PFSK-1 (cell line): ENCODE data around the gene PCBP1.

ENCODE experiments used
- FOXP2 ChIP-seq: optimal IDR thresholded peaks from 2 replicates; pipeline ENCODE3; 2011; ENCODE audit warnings: borderline replicate concordance, control low read depth, inconsistent platforms; ENCODE audit not compliant: insufficient read depth; ENCODE audit errors: extremely low read length, extremely low read depth
- POLR2AphosphoS5 ChIP-seq: IDR thresholded peaks from 2 replicates; pipeline ENCODE4 v1.6.1; 2012; ENCODE audit warnings: low read depth, mild to moderate bottlenecking, control low read depth, low read length, moderate library complexity
- SIN3A ChIP-seq: IDR thresholded peaks from 2 replicates; pipeline ENCODE4 v1.6.1; 2012; ENCODE audit warnings: mild to moderate bottlenecking, low read length, moderate library complexity, borderline replicate concordance; ENCODE audit not compliant: insufficient read depth
- TAF1 ChIP-seq: IDR thresholded peaks from 2 replicates; pipeline ENCODE4 v1.6.1; 2012; ENCODE audit warnings: low read length, control low read depth, borderline replicate concordance; ENCODE audit not compliant: insufficient read depth
- TF ChIP-seq, protein P1 (sequence below), 2 experiments: IDR thresholded peaks; 2 replicates each; pipeline versions ENCODE4 v1.6.1 to v1.8.0; 2011 to 2012; ENCODE audit warnings: low read depth in 2 of 2, low read length in 2 of 2, control low read depth in 1 of 2, inconsistent platforms in 1 of 2, mild to moderate bottlenecking in 1 of 2, moderate library complexity in 1 of 2; ENCODE audit not compliant: insufficient read depth in 1 of 2

The PCBP1 gene

DNA sequence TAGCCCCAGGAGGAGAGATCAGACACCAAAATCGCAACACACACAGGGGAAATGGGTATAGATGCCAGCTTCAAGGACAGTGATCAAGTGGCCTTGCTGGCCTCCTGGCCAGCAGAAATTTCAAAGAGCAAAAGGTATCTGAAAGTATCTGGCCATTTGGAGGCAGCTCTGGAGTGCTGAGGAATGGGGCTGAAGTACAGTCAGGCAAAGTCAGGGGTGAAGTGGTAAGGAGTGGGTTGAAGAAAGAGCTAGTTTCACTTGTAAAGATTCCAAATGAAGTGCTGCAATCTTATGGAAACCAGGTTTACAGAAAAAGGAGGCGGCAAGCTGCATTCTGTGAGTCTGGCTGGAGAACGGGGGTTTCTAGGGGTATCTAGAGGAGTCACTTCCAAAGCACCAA is 19.2 kb upstream of the PCBP1 start:
- TF ChIP-seq POLR2AphosphoS5: no peak
- TF ChIP-seq, protein P1, sequence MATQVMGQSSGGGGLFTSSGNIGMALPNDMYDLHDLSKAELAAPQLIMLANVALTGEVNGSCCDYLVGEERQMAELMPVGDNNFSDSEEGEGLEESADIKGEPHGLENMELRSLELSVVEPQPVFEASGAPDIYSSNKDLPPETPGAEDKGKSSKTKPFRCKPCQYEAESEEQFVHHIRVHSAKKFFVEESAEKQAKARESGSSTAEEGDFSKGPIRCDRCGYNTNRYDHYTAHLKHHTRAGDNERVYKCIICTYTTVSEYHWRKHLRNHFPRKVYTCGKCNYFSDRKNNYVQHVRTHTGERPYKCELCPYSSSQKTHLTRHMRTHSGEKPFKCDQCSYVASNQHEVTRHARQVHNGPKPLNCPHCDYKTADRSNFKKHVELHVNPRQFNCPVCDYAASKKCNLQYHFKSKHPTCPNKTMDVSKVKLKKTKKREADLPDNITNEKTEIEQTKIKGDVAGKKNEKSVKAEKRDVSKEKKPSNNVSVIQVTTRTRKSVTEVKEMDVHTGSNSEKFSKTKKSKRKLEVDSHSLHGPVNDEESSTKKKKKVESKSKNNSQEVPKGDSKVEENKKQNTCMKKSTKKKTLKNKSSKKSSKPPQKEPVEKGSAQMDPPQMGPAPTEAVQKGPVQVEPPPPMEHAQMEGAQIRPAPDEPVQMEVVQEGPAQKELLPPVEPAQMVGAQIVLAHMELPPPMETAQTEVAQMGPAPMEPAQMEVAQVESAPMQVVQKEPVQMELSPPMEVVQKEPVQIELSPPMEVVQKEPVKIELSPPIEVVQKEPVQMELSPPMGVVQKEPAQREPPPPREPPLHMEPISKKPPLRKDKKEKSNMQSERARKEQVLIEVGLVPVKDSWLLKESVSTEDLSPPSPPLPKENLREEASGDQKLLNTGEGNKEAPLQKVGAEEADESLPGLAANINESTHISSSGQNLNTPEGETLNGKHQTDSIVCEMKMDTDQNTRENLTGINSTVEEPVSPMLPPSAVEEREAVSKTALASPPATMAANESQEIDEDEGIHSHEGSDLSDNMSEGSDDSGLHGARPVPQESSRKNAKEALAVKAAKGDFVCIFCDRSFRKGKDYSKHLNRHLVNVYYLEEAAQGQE (IDR thresholded peaks at IDR 0.05; ENCODE audit: insufficient read depth in 1 of 2, low read depth in 2 of 2, low read length in 2 of 2): no peak
- no peak for TF ChIP-seq TAF1
- TF ChIP-seq FOXP2: no peak
- TF ChIP-seq SIN3A: no peak

DNA sequence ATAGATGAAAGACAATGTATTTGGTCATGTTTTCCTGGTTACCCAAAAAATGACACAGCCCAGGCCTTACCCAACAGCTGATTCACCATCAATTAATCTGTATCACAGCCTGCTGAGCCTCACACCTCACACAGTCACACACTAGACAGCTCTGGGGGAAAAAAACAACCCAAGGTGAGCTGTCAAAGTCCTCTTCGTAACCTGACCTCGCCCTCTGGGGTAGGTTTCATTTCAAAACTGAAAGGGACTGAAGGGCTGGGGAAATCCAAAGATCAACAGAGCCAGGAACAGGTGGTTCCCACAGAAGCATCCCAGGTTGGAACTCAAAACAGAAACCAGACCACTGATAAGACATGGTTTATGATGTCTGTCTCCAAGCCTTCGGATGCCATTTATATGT is 18.2 kb upstream of the PCBP1 start:
- TF ChIP-seq POLR2AphosphoS5: no peak
- TF ChIP-seq SIN3A: no peak
- no peak for TF ChIP-seq TAF1
- TF ChIP-seq FOXP2: no peak

DNA sequence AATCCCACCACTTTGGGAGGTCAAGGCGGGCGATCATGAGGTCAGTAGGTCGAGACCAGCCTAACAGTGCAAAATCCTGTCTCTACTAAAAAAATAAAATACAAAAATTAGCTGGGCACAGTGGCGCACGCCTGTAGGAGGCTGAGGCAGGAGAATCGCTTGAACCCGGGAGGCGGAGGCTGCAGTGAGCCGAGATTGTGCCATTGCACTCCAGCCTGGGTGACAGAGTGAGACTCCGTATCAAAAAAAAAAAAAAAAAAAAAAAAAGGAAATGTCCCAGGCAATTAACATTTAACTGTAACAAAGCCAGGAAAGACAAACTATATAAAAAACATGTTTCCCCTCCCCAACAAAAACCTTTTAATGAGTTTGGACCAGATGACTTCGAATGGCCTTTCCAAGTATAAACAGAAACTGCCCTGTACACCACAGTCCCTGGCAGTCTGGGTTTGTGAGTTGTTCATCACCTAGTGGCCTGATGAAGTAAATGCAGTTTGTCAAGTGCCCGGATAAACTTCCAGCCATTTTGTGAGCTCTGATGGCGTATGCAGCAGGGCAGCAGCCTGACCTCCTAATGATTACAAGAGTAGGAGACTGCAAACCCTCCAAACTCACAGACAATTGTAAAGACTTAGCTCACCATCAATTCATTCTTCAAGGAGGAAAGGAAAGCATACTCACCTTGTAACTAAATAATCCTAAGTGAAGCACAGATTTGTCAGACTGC is 16.6 kb upstream of the PCBP1 start:
- TF ChIP-seq, protein P1 (IDR thresholded peaks at IDR 0.05; ENCODE audit: insufficient read depth in 1 of 2, low read depth in 2 of 2, low read length in 2 of 2): no peak
- no peak for TF ChIP-seq POLR2AphosphoS5
- TF ChIP-seq SIN3A: 0 out of 2 replicates have a peak, but pooled peaks have one; percentile 21
- TF ChIP-seq TAF1: 0 out of 2 replicates have a peak, but pooled peaks have one; percentile 26
- no peak for TF ChIP-seq FOXP2

DNA sequence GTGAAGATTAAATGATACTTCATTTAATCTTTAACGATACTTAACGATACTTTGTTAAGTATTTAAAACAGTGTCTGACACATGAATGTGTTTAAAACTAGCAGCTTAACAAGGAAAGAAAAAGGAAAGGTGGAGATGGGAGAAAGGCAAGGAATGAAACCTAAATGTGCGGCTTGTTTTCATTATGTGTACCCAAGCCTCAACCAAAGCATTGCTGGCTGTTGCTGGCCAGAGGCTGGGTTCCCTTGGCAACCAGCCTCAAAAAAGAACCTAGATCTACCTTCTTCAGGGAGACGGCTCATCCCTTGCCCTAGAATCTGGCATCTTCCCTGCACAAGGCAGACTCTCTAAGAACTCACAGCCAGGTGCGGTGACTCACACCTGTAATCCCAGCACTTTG is 13.8 kb upstream of the PCBP1 start:
- TF ChIP-seq SIN3A (no peak), FOXP2 (no peak), TAF1 (no peak), POLR2AphosphoS5 (no peak)
- TF ChIP-seq, protein P1 (IDR thresholded peaks at IDR 0.05; ENCODE audit: insufficient read depth in 1 of 2, low read depth in 2 of 2, low read length in 2 of 2): no peak

DNA sequence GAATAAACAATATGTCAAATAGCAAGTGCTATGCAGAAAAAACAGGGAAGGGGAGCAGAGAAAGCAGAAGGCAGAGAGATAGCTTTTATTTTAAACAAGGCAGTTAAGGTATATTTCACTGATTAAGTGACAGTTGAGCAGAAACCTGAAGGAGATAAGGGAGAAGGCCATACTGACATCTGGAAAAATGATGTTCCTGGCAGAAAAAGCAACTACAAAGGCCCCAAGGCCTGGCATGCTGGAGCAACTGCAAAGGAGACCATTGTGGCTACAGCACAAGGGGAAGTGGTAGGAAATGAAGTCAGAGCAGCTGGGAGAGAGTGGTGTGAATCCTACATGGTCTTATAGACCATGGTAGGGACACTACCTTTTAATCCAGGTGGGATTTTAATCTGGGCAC is 8.9 kb upstream of the PCBP1 start:
- no peak for TF ChIP-seq SIN3A
- TF ChIP-seq POLR2AphosphoS5: no peak
- TF ChIP-seq, protein P1 (IDR thresholded peaks at IDR 0.05; ENCODE audit: insufficient read depth in 1 of 2, low read depth in 2 of 2, low read length in 2 of 2): no peak
- TF ChIP-seq TAF1: no peak
- TF ChIP-seq FOXP2: no peak
